GM19324 (cell line): ENCODE results near the gene SLCO1A2.
"Not testable (repeated sequence)": the region's sequence is repeated elsewhere in the genome, so short reads cannot be mapped to it uniquely, and the experiment has no call there.

Experiments
- ATAC-seq: cut with Tn5 transposase; IDR thresholded peaks from one replicate; pipeline ENCODE4 v1.9.1; 2021; ENCODE audit warnings: mild to moderate bottlenecking, moderate library complexity; ENCODE audit not compliant: unreplicated experiment, low FRiP score

SLCO1A2 gene, protein sequence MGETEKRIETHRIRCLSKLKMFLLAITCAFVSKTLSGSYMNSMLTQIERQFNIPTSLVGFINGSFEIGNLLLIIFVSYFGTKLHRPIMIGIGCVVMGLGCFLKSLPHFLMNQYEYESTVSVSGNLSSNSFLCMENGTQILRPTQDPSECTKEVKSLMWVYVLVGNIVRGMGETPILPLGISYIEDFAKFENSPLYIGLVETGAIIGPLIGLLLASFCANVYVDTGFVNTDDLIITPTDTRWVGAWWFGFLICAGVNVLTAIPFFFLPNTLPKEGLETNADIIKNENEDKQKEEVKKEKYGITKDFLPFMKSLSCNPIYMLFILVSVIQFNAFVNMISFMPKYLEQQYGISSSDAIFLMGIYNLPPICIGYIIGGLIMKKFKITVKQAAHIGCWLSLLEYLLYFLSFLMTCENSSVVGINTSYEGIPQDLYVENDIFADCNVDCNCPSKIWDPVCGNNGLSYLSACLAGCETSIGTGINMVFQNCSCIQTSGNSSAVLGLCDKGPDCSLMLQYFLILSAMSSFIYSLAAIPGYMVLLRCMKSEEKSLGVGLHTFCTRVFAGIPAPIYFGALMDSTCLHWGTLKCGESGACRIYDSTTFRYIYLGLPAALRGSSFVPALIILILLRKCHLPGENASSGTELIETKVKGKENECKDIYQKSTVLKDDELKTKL

DNA sequence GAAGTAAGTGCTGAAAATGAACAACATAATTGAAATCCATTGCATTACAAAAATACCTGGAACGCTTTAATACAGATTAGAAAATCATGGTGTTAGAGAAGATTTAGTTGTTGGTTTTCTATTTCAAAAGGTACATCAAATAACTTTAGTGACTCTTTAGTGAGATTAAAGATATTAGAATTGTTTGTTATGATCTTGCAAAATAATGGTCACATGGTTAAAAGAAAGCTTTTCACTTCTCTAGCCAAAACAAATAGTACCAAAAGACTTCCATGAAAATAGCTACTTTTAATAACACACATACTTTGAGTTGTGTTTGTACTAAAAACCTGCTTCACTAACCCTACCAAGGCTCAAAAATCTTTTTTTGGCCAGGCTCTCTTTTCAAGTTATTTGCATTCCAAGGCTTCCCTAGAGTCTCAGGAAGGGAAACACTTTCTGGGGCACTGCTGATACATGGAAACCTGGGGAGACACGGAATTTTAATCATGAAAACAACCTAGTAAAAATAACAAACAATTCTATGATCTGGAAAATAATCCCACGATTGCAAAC, at the start of gene SLCO1A2:
Gene SLCO1A2, minus strand, starts transcription at position 147 of the 555 bp plus-strand sequence. CDS start 270 bp downstream, outside the sequence.
- ATAC-seq = no peak

DNA sequence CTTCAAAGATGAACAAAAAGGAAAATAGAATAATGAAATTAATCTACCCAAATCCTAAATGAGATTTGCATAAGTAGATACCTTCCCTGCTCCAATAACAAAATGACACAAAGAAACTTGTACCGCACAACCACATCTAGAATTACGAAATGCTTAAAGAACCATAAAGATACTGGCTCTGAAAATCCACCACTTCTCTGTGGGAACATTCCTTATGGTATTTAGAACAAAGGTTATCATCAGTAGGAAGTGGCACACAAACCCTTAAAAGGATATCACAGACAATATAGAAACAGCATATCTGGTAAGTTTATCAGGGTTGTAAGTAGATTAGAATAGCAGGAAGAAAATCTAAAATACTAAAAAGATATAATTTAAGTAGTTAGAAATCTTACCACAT, 49.5 kb upstream of the SLCO1A2 start:
- ATAC-seq = no peak

DNA sequence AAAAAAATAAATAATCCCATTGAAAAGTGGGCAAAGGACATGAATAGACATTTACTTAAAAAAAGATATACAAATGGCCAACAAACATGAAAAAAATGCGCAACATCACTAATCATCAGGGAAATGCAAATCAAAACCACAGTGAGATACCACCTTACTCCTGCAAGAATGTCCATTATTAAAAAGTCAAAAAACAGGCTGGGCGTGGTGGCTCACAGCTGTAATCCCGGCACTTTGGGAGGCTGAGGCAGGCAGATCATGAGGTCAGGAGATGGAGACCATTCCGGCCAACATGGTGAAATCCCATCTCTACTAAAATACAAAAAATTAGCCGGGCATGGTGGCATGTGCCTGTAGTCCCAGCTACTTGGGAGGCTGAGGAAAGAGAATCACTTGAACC, 46.6 kb upstream of the SLCO1A2 start:
- ATAC-seq = not testable (repeated sequence)

DNA sequence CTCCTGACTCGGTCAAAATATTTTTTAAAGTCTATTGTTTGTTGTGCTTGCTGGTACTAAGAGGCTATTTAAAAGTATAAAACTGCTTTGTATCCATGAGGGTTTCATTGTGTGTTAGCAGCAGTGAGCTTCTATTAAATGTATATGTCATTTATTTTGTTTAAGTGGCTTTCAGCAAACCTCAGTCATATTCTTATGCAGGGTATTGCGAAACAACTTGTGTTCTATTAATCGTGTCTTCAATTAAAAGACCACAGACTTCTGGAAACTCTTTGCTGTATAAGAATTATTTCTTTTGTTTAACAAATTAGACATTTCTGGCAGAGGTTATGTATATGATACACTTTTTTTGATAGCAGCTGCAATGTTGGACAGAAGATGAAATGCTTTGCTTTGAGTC, 44.5 kb upstream of the SLCO1A2 start:
- ATAC-seq = no peak

DNA sequence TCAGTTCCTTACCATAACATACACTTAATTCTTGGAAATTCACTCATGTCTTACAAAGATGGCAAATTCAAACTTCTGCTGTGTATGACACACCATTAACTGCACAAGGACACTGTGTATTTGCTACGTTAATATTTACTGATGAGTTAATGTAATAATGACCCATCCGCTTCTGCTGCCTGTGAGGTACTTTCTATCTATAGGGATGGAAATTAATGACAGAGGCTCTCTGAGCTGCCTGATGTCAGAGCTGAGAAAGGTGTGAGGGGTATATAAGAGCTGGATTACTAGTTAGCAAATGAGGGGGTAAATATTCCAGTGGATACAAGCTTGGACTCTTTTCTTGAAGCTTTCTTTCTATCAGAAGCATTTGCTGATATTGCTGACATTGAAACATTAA, 37.9 kb upstream of the SLCO1A2 start, which contains the start of gene IAPP:
Gene IAPP, plus strand, starts transcription at position 301 of the 400 bp plus-strand sequence. CDS start 450 bp downstream, outside the sequence.
- ATAC-seq = no peak

DNA sequence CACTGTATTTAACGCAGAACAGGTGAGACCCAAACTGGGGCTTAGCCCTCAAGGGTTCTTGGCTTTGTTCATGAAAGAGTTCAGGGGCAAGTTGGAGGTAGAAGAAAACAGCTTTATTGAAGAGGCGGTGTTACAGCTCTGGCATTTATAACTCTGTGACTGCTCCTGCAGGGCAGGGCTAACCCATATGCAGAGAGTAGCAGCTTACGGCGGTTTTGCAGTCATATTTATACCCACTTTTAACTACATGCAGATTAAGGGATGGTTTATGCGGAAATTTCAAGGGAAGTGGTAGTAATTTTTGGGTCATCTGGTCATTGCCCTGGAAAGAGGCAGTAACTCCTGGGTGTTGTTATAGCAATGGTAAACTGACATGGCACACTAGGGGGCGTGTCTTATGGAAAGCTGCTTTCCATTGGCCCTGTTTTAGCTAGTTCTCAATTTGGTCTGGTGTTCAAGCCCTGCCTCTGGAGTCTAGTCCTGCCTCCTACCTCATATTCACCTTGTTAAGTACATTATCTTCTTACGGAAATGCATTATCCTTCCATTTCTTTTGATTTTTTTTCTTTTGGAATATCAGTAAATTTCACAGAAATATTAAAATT, 36.2 kb upstream of the SLCO1A2 start:
- ATAC-seq = no peak

DNA sequence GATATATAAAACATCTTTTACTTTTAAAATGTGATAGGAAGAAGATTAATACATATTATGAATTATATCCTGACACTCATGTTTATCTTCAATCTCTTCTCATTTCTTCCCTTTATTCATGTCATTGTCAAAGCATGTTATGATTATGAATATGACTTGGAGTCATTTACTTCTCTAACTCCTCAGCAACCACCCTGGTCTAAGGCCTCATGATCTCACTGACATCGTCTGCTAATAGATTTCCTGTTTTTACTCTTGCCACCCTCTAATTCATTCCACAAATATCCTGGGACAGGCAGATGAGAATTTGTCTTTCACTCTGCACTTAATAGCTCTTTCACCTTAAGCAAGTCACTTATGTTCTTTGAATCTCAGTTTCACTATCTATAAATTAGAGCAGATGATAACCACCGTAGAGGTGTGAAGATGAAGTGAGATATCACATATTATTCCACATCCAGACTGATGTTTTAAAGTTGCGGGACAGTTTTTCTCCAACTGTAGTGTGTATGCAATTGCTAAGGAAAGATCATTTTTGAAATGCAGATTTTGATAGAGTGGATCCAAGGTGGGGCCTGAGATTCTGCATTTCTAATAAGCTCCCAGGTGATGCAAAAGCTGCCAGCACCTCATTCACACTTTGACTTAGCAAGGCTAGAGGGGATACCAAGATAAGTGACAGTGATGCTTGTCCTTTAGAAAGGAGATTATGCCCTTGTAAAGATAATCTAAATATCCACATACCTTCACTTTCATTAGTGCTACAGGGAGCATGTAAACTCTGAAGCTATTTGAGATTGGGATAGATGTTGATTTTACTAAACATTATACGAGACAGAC, 34.6 kb upstream of the SLCO1A2 start:
- no peak for ATAC-seq

DNA sequence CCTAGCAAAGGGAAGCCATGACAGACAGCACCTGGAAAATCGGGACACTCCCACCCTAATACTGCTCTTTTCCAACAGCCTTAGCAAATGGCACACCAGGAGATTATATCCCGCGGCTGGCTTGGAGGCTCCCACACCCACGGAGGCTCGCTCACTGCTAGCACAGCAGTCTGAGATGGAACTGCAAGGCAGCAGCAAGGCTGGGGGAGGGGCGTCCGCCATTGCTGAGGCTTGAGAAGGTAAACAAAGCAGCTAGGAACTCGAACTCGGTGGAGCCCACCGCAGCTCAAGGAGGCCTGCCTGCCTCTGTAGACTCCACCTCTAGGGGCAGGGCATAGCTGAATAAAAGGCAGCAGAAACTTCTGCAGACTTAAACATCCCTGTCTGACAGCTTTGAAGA, 25.9 kb upstream of the SLCO1A2 start:
- not testable (repeated sequence) for ATAC-seq

DNA sequence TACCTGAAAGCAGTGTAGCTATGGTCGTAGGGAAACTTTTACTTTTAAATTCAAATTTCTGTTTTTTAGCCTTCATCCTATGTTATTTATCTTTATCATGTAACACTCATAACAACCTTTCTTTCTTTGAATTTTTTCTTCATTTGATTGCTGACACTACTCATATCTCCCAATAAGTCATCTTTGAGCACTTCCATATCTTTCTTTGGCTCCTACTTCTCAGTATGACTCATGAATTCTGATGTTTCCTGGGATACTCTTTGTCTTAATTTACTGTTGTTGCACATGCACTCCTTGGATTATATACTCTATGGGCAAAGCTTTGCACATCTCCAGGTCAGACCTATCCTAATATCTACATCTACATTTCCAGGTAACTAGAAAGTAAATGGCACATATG, 19.9 kb upstream of the SLCO1A2 start:
- ATAC-seq = no peak

DNA sequence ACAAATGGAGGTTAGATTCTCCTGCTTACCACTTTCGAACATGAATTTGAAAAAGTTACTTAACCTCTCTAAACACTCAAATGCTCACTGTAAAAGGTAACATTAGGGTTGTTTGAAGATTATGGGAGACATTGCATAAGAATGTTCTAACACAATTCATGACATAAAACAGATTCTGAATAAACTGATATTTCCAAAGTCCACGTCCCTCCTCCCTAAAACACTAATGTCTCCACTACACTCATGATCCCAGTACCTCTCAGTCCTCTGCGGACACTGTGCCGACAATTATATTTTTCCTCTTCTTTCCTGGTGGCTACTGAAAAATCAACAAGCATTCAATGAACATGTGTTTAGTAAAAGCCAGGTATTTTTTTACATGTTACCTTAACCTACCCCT, 19.2 kb upstream of the SLCO1A2 start:
- ATAC-seq = no peak

DNA sequence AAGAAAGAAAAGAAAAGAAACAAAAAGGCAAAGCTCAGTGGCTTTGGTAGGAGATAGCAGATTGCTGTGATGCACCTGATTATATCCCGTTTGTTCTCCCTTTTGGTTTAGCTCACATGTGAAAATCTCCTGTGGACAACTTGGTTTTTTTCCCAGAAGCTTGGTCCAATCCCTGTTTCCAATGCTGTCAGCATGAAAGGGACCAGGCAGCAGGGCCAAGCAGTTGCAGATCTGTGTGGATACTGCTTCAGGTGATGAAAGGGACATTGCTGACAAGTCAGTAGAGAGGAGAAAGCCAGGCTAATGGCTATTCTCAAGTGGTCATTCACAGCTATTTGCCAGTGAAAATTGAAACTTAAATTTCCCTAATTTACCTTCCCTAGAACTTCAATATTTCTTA, 18.8 kb upstream of the SLCO1A2 start:
- no peak for ATAC-seq

DNA sequence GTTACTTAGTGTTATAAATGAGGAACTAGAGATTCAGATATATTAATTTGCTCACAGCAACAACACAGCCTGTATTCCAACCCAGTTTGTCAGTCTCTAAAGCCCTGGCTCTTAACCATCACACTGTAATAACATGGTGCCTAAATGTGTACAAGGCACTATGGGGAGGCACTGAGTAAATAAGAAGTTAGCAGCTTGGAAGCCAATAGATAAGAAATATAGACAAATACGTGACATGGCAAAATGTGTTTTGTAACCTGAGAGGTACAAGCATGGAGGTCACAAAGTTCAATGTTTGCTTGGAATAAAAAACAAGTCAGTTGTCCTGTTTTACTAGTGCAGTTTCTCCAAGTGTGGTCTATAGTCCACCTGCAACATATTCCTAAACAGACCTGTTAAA, 16.3 kb upstream of the SLCO1A2 start:
- no peak for ATAC-seq

DNA sequence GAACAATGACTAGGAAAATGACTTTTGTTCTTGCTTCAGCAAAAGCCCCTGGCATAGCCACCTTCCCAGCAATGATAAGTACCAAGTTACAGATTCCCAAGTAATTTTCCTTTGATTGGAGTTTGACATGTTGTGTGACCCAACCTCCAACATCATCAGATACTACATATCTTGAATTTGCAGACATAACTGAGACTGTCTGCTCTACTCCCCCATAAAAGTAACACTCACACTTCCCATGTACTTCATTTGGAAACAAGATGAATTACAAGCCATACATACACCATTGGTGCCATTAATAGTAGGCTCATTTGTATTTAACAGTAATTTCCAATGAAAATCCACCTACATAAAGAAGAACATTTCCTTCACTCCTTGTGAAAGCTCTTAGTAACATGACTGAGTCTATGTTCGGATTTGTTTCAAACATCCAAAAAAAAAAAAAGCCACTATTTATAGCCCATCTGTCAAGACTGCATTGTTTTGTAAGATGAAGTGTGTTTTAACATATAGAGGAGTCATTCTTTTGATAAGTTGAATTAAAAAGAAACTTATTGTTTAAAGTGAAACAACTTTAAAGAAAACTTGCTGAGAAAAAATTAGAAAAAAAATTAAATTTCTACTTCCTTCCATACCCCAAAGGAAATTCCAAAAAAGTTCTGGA, 12.0 kb upstream of the SLCO1A2 start:
- ATAC-seq = no peak

DNA sequence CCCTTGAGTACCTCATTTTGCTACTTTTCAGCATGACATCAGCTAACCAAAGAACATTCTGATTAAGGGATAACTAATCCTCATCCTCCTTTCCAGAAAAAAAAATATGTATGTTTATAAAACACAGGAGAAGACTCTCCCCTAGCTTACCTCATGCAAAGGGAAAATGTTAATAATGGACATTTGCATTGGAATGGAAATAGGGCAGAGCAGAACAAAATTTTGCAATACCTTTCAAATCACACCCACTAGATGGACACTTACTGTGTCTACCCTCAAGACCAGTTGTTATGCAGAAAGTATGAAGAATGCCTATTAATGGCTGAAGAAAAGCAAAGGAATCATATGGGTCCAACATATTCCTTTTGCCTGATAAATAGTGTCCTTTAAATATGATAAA, 8.9 kb upstream of the SLCO1A2 start:
- ATAC-seq = no peak

DNA sequence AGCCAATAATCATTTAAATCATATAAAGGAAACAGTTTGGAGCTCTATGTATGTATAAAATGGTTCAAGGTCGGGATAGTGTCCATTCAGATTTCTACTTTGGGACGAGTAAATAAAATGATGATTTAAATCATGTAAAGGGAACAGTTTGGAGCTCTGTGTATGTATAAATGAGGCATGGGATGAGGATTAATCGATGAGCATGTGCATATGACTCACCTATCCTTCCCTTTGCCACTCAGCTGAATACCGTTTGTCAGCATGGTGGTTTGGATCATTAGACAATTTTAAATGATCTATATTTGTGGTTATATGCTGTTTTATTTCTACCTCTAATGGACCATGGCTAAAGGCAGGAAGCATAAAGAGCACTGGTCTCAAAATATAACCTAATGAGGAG, 7.1 kb upstream of the SLCO1A2 start:
- no peak for ATAC-seq

DNA sequence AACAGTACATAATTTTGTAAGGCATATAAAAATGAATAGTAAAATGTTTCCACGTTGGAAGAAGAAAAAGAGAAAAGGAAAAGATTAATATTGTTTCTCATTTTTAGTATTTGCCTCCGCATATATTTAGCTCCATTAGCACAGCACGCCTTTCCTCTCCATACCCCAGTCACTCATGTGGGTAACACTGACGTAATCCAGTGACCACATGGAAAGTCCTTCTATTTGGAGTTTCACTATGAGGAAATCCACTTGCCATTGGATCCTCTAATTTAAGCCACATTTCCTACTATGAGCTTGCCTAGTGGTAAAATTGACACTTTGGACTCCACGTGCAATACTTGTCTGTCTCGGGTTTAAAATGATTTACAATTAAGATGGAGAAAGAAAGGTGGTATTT, 5.7 kb upstream of the SLCO1A2 start:
- ATAC-seq = no peak

DNA sequence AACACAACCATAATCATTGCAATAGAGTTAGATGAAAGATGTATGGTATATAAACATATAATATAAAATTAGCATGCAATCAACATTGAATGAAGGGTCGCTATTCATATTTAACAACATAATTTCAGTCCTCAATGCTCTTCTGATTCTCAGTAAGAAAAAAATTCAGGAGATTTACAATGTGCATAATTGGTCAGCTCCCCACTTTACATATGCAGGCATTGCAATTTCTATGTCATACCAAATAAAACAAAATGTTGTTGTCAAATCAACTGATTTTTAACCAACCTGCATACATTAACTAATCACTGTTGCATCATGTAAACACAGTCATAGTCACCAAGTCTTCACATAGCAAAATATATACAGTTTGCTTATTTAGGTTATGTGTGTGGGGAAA, 5.2 kb upstream of the SLCO1A2 start:
- ATAC-seq = no peak

DNA sequence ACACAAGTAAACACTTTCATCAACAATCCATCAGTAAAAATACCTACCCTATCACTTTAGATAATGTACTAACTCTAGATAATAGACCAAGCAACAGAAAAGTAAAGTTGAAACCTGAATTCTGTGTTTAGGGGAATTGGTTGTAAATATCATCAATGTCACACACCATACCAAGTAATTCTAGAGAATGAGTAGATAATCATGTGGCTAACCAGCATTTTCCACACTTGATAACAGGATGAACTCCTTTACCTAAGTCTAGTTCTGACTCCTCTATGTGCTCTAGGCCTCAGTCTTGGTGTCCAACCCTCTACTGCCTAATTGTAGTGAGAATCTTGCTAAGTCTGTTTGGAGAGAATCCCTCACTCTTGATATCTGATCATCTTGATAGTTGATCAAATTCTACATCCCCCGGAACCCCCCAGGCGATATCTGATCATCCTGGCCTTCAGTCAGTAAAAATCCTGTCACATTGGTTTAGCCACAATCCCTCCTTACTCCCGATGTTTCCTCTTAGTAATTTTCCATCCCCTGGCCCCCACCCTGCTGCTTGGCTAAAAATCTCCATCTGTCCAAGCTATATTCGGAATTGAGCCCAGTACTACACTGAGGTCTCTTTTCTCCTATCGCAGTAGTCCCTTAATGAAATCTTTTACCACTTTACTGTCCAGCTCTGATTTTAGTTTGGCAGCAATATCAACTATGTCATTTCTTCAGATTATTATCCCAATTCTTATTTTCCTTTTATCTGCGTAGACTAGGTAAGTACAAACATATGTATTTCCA, 3.4 kb upstream of the SLCO1A2 start:
- ATAC-seq = no peak

DNA sequence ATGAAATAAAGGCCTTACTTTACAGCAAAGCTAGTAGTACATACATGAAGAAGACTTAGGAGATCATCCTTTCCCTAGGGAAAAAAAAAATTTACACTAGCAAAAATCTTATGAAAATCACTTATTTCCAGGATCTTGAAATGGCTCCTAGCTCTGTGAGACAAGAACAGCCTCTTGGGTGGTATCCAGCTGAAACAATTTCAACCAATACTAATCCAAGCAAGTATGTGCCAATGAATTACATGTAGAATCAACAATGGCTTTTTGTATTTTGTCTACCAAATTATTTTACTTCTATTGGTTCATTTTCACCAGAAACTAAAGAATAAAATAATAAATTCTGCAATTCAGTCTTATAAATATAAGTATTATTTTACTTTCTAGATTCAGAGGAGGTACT, 2.7 kb upstream of the SLCO1A2 start:
- ATAC-seq = no peak
